Measurements from ENCODE around the gene SYT5.

Gene SYT5

DNA sequence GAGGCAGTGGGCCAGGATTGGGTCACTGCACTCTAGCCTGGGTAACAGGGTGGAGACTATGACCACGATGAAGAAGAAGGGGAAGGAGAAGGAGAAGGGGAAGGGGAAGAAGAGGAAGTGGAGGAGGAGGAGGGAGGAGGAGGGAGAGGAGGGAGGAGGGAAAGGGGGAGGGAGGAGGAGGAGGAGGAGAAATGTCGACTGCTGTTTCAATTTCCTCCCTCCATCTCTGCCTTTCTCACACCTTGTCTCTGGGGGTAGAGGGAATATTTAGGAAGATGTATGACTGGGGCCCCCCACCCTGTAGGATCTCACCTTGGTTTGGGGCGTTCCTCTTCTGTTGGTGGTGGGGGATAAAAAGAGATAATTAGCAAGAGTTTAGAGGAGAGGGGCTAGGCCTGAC is 34.9 kb downstream of the SYT5 start:
- DNase-seq: no peak

DNA sequence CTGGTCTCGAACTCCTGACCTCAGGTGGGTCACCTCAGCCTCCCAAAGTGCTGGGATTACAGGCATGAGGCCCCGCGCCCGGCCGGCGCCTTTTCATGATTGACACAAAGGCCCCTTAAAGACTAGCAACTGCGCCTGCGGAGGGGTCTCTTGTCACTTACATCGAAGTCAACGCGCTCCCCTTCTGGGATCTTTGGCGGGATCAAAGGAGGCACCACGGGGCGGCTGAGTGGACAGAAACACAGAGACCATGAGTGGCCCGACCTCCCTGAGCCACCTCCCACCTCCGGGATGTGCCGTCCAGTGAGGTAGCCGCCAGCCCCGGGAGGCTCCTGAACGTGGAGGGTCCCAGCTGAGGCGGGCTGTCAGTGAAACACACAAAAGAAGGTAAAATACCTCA is 38.4 kb downstream of the SYT5 start:
- DNase-seq: no peak

DNA sequence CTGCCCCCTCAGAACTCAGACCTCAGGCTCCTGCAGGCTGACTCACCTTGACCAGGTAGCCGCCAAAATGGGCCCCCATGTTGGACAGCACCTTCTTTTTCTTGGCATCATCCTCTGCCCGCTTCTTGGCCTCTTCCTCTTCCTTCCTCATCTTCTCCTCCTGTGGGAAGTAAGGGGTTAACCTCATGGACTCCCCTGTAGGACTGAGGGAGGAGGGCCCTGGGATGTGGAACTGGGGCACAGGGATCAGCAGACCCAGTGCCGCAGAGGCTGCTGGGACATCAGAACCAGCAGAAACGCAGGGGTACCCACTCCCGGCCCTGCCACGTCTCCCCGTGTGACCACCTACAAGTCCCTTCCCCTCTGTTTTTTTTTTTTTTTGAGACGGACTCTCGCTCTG is 42.2 kb downstream of the SYT5 start:
- no peak for DNase-seq

DNA sequence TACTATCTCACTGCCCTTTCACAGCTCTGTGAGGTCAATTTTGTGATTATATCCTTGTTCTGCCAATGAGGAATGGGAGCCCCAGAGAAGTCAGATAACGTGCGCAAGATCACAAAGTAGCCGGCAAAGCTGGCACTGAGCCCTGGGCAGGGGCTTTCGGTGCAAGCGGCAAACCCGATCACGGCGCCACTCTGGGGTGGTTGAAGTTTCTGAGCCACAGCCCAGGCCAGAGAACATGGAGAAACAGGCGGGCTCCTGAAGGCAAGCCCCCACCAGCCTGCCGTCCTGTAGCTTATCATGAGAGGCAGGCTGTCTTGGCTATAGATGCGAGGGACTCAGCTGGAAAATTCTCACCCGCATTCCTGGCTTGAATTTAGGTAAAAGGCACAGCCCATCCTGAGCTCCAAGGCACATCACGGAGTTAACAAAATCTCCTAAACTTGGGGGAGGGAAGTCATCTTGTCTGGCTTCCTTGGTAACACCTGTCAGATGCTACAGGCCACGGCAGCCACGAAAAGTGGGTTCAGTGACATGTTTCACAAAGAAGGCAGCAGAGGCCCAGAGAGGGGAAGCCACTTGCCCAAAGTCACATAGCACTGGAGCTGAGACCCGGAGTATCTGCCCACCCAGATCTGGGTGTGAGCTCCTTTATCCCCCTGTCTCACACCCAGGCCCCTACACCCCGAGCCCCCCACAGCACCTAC is 43.5 kb downstream of the SYT5 start:
- no peak for DNase-seq

DNA sequence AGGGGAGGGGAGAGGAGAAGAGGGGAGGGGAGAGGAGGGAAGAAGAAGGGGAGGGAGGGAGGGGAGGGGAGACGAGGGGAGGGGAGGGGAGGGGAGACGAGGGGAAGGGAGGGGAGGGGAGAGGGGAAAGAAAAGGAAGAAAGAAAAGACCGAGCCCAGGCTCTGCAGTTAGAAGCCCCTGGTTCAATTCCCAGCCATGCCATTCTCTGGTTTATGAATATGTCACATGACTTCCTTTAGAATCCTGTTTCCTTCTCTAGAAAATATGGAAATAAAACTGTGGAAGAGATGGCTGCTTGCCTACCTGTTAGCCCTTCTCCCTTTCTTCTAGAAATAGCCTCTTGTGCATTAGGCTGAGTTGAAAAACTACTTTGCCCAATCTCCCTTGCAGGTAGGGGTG is 45.4 kb downstream of the SYT5 start:
- DNase-seq: no peak

DNA sequence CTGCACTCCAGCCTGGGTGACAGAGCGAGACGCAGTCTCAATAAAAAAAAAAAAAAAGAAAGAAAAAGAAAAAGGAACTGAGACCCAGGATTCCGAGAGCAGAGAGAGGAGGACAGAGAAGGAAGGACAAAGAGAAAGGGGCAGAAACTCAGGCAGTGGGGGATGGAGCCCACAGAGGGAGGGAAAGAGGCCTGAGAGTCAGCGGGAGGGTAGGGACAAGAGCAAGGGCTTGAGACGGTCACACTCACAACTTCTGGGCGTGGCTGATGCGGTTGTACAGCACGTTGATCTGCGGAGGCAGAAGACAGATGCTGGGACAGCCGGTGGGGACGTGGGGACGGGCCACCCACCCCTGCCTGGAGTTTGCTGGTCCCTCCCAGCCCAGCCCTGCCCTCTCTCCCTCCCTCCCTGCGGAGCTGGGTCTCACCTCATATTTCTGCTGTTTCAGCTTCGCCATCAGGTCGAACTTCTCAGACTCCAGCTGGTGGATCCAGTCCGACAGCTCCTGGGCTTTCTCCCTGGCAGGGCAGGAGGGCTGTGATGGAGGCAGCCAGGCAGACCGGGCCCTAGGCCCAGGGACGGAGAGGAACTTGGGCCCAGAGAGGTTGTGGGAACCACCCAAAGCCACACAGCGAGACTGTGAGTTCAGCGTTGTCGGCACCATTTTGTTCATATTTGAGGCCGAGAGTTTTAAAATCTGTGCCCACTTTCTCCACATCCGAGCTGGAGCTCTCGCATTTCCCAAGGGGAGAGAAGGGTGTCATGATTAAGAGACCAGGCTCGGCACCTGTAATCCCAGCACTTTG is 46.2 kb downstream of the SYT5 start:
- DNase-seq: no peak

DNA sequence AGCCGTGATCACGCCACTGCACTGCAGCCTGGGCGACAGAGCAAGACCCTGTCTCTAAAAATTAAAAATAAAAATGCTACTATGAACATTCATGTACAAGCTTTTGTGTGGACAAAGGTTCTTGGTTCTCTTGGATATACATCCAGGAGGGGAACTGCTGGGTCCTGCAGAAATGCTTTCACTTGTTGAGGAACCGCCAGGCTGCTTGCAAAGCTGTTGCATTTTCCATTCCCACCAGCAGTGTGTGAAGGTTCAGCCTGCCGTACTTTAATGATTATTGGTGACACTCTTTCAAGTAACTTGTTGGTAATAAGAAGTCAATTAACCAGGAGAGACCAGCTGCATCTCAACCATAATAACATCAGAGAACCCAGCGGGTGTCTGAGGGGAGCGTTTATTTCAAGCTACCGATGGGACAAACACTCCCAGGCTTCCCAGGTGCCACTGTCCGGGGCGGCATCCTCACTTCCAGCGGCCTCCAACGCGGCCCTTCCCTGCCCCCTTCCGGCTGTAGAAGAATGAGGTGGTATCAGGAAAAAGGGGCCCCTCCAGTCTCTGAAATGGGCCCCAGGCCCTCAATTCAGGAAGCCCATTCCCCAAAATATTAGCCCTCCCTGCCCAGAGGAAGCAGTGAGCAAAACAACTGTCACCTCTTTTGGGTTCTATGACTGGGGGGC is 47.5 kb downstream of the SYT5 start:
- DNase-seq: no peak

DNA sequence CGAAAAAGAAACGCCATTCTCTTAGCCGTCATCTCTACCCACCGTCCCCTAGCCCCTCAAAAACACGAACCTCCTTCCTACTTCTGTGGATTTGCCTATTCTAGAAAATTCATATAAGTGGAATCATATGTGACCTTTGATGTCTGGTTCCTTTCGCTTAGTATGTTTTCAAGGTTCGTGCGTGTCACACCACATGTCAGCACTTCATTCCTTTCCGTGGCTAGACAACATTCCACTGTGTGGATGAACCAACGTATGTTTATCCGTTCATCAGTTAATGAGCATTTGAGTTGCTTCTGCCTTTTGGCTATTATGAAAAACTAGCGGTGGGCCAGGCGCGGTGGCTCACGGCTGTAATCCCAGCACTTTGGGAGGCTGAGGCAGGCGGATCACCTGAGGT is 48.7 kb downstream of the SYT5 start:
- DNase-seq: no peak

All from femur (tissue), 1 donor.